Neuron (in vitro differentiated cells): ENCODE measurements around the gene RSPH1.
A peak's percentile ranks its signal among the peaks of the same experiment; 100 is the strongest.

Experiments
- H2AFZ ChIP-seq: one replicate; pipeline ENCODE4 v1.6.1; 2013; ENCODE audit warnings: low read depth, mild to moderate bottlenecking, inconsistent platforms, low read length, moderate library complexity
- H3K27me3 ChIP-seq: one replicate; pipeline ENCODE4 v1.6.1; 2013; ENCODE audit warnings: low read length; ENCODE audit not compliant: insufficient read depth
- H3K36me3 ChIP-seq: one replicate; pipeline ENCODE4 v1.6.1; 2013; ENCODE audit warnings: low read length; ENCODE audit not compliant: insufficient read depth
- H3K4me1 ChIP-seq: one replicate; pipeline ENCODE4 v1.6.1; 2013; ENCODE audit warnings: low read length; ENCODE audit not compliant: insufficient read depth
- H3K4me3 ChIP-seq: 2 replicates; pipeline ENCODE4 v1.5.1; 2013; ENCODE audit warnings: mild to moderate bottlenecking, low read length, moderate library complexity
- H3K9me3 ChIP-seq: one replicate; pipeline ENCODE4 v1.6.1; 2013; ENCODE audit warnings: low read length

RSPH1 gene

GRCh38 chr21:42499444-42500112, 3.6 kb upstream of the RSPH1 start:
- no peak overlapping the region for H2AFZ ChIP-seq
- no peaks in the 10 kb centered on the region for H3K36me3 ChIP-seq
- no peak overlapping the region for H3K4me3 ChIP-seq
- H3K9me3 ChIP-seq: no peaks in the 10 kb centered on the region
- H3K4me1 ChIP-seq: peaks cover 20% of the 10 kb centered on the region
- H3K27me3 ChIP-seq: peaks cover 12% of the 10 kb centered on the region

GRCh38 chr21:42498012-42498411, 2.0 kb upstream of the RSPH1 start:
- no peak overlapping the region for H2AFZ ChIP-seq
- no peak overlapping the region for H3K4me3 ChIP-seq
- no peaks in the 10 kb centered on the region for H3K9me3 ChIP-seq
- H3K4me1 ChIP-seq: peaks cover 20% of the 10 kb centered on the region
- peaks cover 12% of the 10 kb centered on the region for H3K27me3 ChIP-seq
- H3K36me3 ChIP-seq: no peaks in the 10 kb centered on the region

- Histone ChIP-seq H3K27me3 (peaks cover 10% of the 10 kb centered on the region), H3K36me3 (no peaks in the 10 kb centered on the region), H3K4me1 (peaks cover 20% of the 10 kb centered on the region), H2AFZ (peak overlapping the region; percentile 81), H3K4me3 (peak overlapping the region; percentile 69), H3K9me3 (no peaks in the 10 kb centered on the region)
Measured at GRCh38 chr21:42496839-42497202, 797 bp upstream of the RSPH1 start.

GRCh38 chr21:42495765-42496119, 282 bp downstream of the RSPH1 start:
- Histone ChIP-seq H3K27me3 (peaks cover 10% of the 10 kb centered on the region), H3K9me3 (no peaks in the 10 kb centered on the region), H3K4me3 (peak overlapping the region; percentile 56), H3K36me3 (no peaks in the 10 kb centered on the region), H3K4me1 (peaks cover 20% of the 10 kb centered on the region), H2AFZ (peak overlapping the region; percentile 60)

- Histone ChIP-seq H2AFZ (no peak overlapping the region), H3K27me3 (peaks cover 10% of the 10 kb centered on the region), H3K4me1 (peaks cover 20% of the 10 kb centered on the region), H3K36me3 (no peaks in the 10 kb centered on the region), H3K4me3 (no peak overlapping the region), H3K9me3 (no peaks in the 10 kb centered on the region)
Measured at GRCh38 chr21:42495027-42495426, 997 bp downstream of the RSPH1 start.

- H3K4me3 ChIP-seq: no peak overlapping the region
Measured at GRCh38 chr21:42493109-42494060, 2.6 kb downstream of the RSPH1 start.

GRCh38 chr21:42492201-42492600, 3.8 kb downstream of the RSPH1 start:
- H3K4me3 ChIP-seq: no peak overlapping the region
- no peaks in the 10 kb centered on the region for H3K36me3 ChIP-seq
- H2AFZ ChIP-seq: no peak overlapping the region
- H3K27me3 ChIP-seq: peaks cover 7% of the 10 kb centered on the region
- no peaks in the 10 kb centered on the region for H3K9me3 ChIP-seq
- H3K4me1 ChIP-seq: peaks cover 13% of the 10 kb centered on the region

More at GRCh38 chr21:42493109-42494060, 2.6 kb downstream of the RSPH1 start:
- Histone ChIP-seq H3K36me3 (no peaks in the 10 kb centered on the region), H3K9me3 (no peaks in the 10 kb centered on the region), H3K27me3 (peaks cover 10% of the 10 kb centered on the region), H3K4me1 (peaks cover 14% of the 10 kb centered on the region), H2AFZ (no peak overlapping the region)

GRCh38 chr21:42491328-42491727, 4.7 kb downstream of the RSPH1 start:
- Histone ChIP-seq H3K9me3 (no peaks in the 10 kb centered on the region), H3K4me1 (peaks cover 6% of the 10 kb centered on the region), H3K36me3 (no peaks in the 10 kb centered on the region), H3K27me3 (peaks cover 8% of the 10 kb centered on the region), H2AFZ (no peak overlapping the region), H3K4me3 (no peak overlapping the region)

GRCh38 chr21:42490720-42491119, 5.3 kb downstream of the RSPH1 start:
- Histone ChIP-seq H3K4me1 (peaks cover 3% of the 10 kb centered on the region), H3K36me3 (no peaks in the 10 kb centered on the region), H3K27me3 (peaks cover 12% of the 10 kb centered on the region), H2AFZ (no peak overlapping the region), H3K4me3 (no peak overlapping the region), H3K9me3 (no peaks in the 10 kb centered on the region)

- peaks cover 7% of the 10 kb centered on the region for H3K27me3 ChIP-seq
- H3K4me1 ChIP-seq: no peaks in the 10 kb centered on the region
- no peak overlapping the region for H3K4me3 ChIP-seq
- H3K36me3 ChIP-seq: no peaks in the 10 kb centered on the region
- no peaks in the 10 kb centered on the region for H3K9me3 ChIP-seq
- H2AFZ ChIP-seq: no peak overlapping the region
Measured at GRCh38 chr21:42489991-42490390, 6.0 kb downstream of the RSPH1 start.

GRCh38 chr21:42489006-42489563, 6.9 kb downstream of the RSPH1 start:
- peaks cover 5% of the 10 kb centered on the region for H3K27me3 ChIP-seq
- no peaks in the 10 kb centered on the region for H3K9me3 ChIP-seq
- no peaks in the 10 kb centered on the region for H3K4me1 ChIP-seq
- H2AFZ ChIP-seq: no peak overlapping the region
- H3K36me3 ChIP-seq: no peaks in the 10 kb centered on the region
- H3K4me3 ChIP-seq: no peak overlapping the region

- Histone ChIP-seq H3K36me3 (no peaks in the 10 kb centered on the region), H2AFZ (no peak overlapping the region), H3K4me1 (no peaks in the 10 kb centered on the region), H3K27me3 (peaks cover 5% of the 10 kb centered on the region), H3K9me3 (no peaks in the 10 kb centered on the region), H3K4me3 (no peak overlapping the region)
Measured at GRCh38 chr21:42486531-42486930, 9.5 kb downstream of the RSPH1 start.

- peaks cover 5% of the 10 kb centered on the region for H3K27me3 ChIP-seq
- no peaks in the 10 kb centered on the region for H3K36me3 ChIP-seq
- H3K4me3 ChIP-seq: no peak overlapping the region
- no peaks in the 10 kb centered on the region for H3K4me1 ChIP-seq
- H2AFZ ChIP-seq: no peak overlapping the region
- no peaks in the 10 kb centered on the region for H3K9me3 ChIP-seq
Measured at GRCh38 chr21:42486072-42486471, 10.0 kb downstream of the RSPH1 start.
